HEK293 (cell line): ENCODE data around the gene PDZRN4.

Source experiments
- GLIS1 ChIP-seq: fragments of 450-650 bp; formaldehyde crosslinking; IDR thresholded peaks from 2 replicates; pipeline ENCODE4 v1.5.1; 2016; ENCODE audit warnings: missing biosample characterization, missing genetic modification characterization
- GLIS2 ChIP-seq: fragments of 450-650 bp; formaldehyde crosslinking; IDR thresholded peaks from 2 replicates; pipeline ENCODE4 v1.5.1; 2016; ENCODE audit warnings: missing biosample characterization, missing genetic modification characterization
- RBAK ChIP-seq: fragments of 450-650 bp; formaldehyde crosslinking; IDR thresholded peaks from 2 replicates; pipeline ENCODE4 v1.5.1; 2016; ENCODE audit warnings: missing biosample characterization, missing genetic modification characterization
- TCF7L2 ChIP-seq: IDR thresholded peaks from 2 replicates; pipeline ENCODE4 v1.6.1; 2011; ENCODE audit warnings: low read depth, mild to moderate bottlenecking, inconsistent platforms, low read length, moderate library complexity, borderline replicate concordance
- YY1 ChIP-seq: fragments of 450-650 bp; formaldehyde crosslinking; IDR thresholded peaks from 2 replicates; pipeline ENCODE4 v1.5.1; 2018; ENCODE audit warnings: missing biosample characterization, missing genetic modification characterization
- ZNF138 ChIP-seq: fragments of 450-650 bp; formaldehyde crosslinking; IDR thresholded peaks from 2 replicates; pipeline ENCODE4 v1.5.1; 2016; ENCODE audit warnings: missing biosample characterization, missing genetic modification characterization, borderline replicate concordance
- ZNF214 ChIP-seq: fragments of 450-650 bp; formaldehyde crosslinking; IDR thresholded peaks from 2 replicates; pipeline ENCODE4 v1.5.1; 2017; ENCODE audit warnings: missing biosample characterization, mild to moderate bottlenecking, missing genetic modification characterization, borderline replicate concordance
- ZNF274 ChIP-seq, 2 experiments: fragments of 200-500 bp in 1 of 2; fragments of 450-650 bp in 1 of 2; sonication (Bioruptor generic) in 1 of 2; formaldehyde crosslinking in 1 of 2; IDR thresholded peaks; 2 replicates each; pipeline versions ENCODE4 v1.5.1 to v1.6.1; 2014 to 2016; ENCODE audit warnings: borderline replicate concordance in 1 of 2, inconsistent platforms in 1 of 2, low read length in 1 of 2, missing biosample characterization in 1 of 2, missing genetic modification characterization in 1 of 2
- ZNF624 ChIP-seq: fragments of 450-650 bp; formaldehyde crosslinking; IDR thresholded peaks from 2 replicates; pipeline ENCODE4 v1.5.1; 2017; ENCODE audit warnings: missing biosample characterization, missing genetic modification characterization
- ZNF629 ChIP-seq: fragments of 450-650 bp; formaldehyde crosslinking; IDR thresholded peaks from 2 replicates; pipeline ENCODE4 v1.5.1; 2017; ENCODE audit warnings: missing biosample characterization, missing genetic modification characterization
- ZNF707 ChIP-seq: fragments of 450-650 bp; formaldehyde crosslinking; IDR thresholded peaks from 2 replicates; pipeline ENCODE4 v1.5.1; 2016; ENCODE audit warnings: missing biosample characterization, missing genetic modification characterization
- TF ChIP-seq, protein P1 (sequence below): fragments of 450-650 bp; formaldehyde crosslinking; IDR thresholded peaks from 2 replicates; pipeline ENCODE4 v1.5.1; 2016; ENCODE audit warnings: missing biosample characterization, missing genetic modification characterization
- TF ChIP-seq, protein P2 (sequence below): fragments of 450-650 bp; formaldehyde crosslinking; IDR thresholded peaks from 2 replicates; pipeline ENCODE4 v1.5.1; 2016; ENCODE audit warnings: missing biosample characterization, missing genetic modification characterization
- TF ChIP-seq, protein P3 (sequence below): fragments of 450-650 bp; formaldehyde crosslinking; IDR thresholded peaks from 2 replicates; pipeline ENCODE4 v1.5.1; 2016; ENCODE audit warnings: missing biosample characterization, missing genetic modification characterization

DNA sequence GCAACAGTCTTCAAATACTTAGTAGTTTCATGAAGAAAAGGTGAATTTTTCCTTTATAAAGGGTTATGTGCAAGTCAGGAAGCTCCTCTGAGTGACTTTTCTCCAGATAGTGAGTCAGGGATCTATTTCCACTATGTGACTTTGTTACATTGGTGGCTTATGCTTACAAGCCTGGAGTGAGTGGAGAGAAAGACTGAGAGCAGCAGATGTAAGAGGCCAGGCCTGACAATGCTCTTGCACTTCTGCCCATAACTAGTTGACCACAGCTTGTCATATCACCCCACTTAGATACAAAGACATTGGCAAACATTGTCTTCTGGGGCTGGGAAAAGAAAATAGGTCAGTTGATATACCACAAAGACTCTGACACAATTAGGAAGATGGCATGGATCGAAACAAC, 236.5 kb downstream of the PDZRN4 start:
- no peak for TF ChIP-seq YY1 (tag by site-specific recombination)
- TF ChIP-seq ZNF138: no peak
- TF ChIP-seq ZNF707 (tag by site-specific recombination): no peak
- TF ChIP-seq RBAK (tag by site-specific recombination): no peak
- TF ChIP-seq, protein P1, sequence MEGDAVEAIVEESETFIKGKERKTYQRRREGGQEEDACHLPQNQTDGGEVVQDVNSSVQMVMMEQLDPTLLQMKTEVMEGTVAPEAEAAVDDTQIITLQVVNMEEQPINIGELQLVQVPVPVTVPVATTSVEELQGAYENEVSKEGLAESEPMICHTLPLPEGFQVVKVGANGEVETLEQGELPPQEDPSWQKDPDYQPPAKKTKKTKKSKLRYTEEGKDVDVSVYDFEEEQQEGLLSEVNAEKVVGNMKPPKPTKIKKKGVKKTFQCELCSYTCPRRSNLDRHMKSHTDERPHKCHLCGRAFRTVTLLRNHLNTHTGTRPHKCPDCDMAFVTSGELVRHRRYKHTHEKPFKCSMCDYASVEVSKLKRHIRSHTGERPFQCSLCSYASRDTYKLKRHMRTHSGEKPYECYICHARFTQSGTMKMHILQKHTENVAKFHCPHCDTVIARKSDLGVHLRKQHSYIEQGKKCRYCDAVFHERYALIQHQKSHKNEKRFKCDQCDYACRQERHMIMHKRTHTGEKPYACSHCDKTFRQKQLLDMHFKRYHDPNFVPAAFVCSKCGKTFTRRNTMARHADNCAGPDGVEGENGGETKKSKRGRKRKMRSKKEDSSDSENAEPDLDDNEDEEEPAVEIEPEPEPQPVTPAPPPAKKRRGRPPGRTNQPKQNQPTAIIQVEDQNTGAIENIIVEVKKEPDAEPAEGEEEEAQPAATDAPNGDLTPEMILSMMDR (tag by site-specific recombination): no peak
- TF ChIP-seq ZNF274 (IDR thresholded peaks at IDR 0.05; ENCODE audit: low read length): no peak
- no peak for TF ChIP-seq ZNF274 (tag by site-specific recombination; IDR thresholded peaks at IDR 0.05; ENCODE audit: borderline replicate concordance)
- TF ChIP-seq GLIS2 (tag by site-specific recombination): no peak
- TF ChIP-seq, protein P2, sequence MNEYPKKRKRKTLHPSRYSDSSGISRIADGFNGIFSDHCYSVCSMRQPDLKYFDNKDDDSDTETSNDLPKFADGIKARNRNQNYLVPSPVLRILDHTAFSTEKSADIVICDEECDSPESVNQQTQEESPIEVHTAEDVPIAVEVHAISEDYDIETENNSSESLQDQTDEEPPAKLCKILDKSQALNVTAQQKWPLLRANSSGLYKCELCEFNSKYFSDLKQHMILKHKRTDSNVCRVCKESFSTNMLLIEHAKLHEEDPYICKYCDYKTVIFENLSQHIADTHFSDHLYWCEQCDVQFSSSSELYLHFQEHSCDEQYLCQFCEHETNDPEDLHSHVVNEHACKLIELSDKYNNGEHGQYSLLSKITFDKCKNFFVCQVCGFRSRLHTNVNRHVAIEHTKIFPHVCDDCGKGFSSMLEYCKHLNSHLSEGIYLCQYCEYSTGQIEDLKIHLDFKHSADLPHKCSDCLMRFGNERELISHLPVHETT (tag by site-specific recombination): no peak
- TF ChIP-seq GLIS1 (tag by site-specific recombination): no peak
- TF ChIP-seq, protein P3, sequence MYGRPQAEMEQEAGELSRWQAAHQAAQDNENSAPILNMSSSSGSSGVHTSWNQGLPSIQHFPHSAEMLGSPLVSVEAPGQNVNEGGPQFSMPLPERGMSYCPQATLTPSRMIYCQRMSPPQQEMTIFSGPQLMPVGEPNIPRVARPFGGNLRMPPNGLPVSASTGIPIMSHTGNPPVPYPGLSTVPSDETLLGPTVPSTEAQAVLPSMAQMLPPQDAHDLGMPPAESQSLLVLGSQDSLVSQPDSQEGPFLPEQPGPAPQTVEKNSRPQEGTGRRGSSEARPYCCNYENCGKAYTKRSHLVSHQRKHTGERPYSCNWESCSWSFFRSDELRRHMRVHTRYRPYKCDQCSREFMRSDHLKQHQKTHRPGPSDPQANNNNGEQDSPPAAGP (tag by site-specific recombination): no peak
- no peak for TF ChIP-seq ZNF214 (tag by site-specific recombination)
- TF ChIP-seq ZNF629 (tag by site-specific recombination): no peak
- no peak for TF ChIP-seq ZNF624
- TF ChIP-seq TCF7L2: no peak
